Sigmoid colon (tissue), 7 donors: Measurements from ENCODE around the gene CCDC157. TPM values are rescaled to one million over a fixed set of nuclear protein-coding genes. Genes with fewer than 3 reads are reported as not detected.

Experiments used
- DNase-seq: peaks from one replicate; pipeline ENCODE4 v3.0.0-alpha.2; 2019
- H3K27ac ChIP-seq, 4 donors: fragments of 200-600 bp; sonication (generic); one replicate each; pipeline ENCODE4 v1.5.1; 2016 to 2019; ENCODE audit warnings: mild to moderate bottlenecking in 1 of 4
- H3K27me3 ChIP-seq, 3 donors: fragments of 200-600 bp; sonication (generic); one replicate each; pipeline ENCODE4 v1.5.1; 2019; ENCODE audit warnings: mild to moderate bottlenecking in 1 of 3
- H3K36me3 ChIP-seq, 4 donors: fragments of 200-600 bp; sonication (generic); one replicate each; pipeline ENCODE4 v1.5.1; 2016 to 2019
- H3K4me1 ChIP-seq, 4 donors: fragments of 200-600 bp; sonication (generic); one replicate each; pipeline ENCODE4 v1.5.1; 2017 to 2019
- H3K4me3 ChIP-seq, 4 donors: fragments of 200-600 bp; sonication (generic); one replicate each; pipeline ENCODE4 v1.5.1; 2017 to 2019; ENCODE audit warnings: mild to moderate bottlenecking in 2 of 4, moderate library complexity in 1 of 4
- H3K9me3 ChIP-seq, 4 donors: fragments of 200-600 bp in 3 of 4; sonication (generic) in 3 of 4; one replicate each; pipeline versions ENCODE4 v1.5.1 to v1.6.1; 2013 to 2019
- EP300 ChIP-seq, 4 donors: sonication (generic); formaldehyde crosslinking; IDR thresholded peaks; one replicate each; pipeline ENCODE4 v1.6.1; 2017; ENCODE audit warnings: antibody characterized with exemption in 4 of 4
- POLR2A ChIP-seq, 2 donors: fragments of 450-650 bp; IDR thresholded peaks; one replicate each; pipeline ENCODE4 v1.6.1; 2016; ENCODE audit warnings: antibody characterized with exemption in 2 of 2, mild to moderate bottlenecking in 2 of 2, moderate library complexity in 2 of 2
- POLR2AphosphoS5 ChIP-seq, 4 donors: sonication (generic); formaldehyde crosslinking; IDR thresholded peaks; one replicate each; pipeline ENCODE4 v1.6.1; 2017; ENCODE audit warnings: antibody characterized with exemption in 4 of 4
- WGBS, 2 donors: extraction: QIAGEN DNeasy Blood & Tissue Kit; methylation state at CpG; one replicate each; pipeline ENCODE4 v1.1.7; 2013; 5-methylcytosine and 5-hydroxymethylcytosine counted together
- intact Hi-C: fragments of 100-400 bp; cut with DNase I; formaldehyde crosslinking; loops from one replicate; pipeline ENCODE4 v1.15.1; 2023
- polyA plus RNA-seq, 3 donors: library from polyadenylated mRNA; stranded (reverse); fragments of 200-250 nt; gene quantifications; one replicate each; pipeline ENCODE4 v1.2.3, GENCODE V29; 2013
- total RNA-seq, 4 donors: library from RNA; depleted of rRNA; stranded (reverse); fragments of >200 nt; gene quantifications; one replicate each; pipeline ENCODE4 v1.1.0, GENCODE V29; 2016
- TF ChIP-seq, protein P1 (sequence below), 4 experiments: fragments of 450-650 bp in 3 of 4; fragments of 200-600 bp in 1 of 4; IDR thresholded peaks; one replicate each; pipeline ENCODE4 v1.5.1; 2016 to 2019; ENCODE audit warnings: antibody characterized with exemption in 4 of 4, mild to moderate bottlenecking in 3 of 4, moderate library complexity in 2 of 4
- donor health status: healthy with polysubstance abuse.
- donor health status: Bipolar disorder and iron deficiency.
- donor health status: healthy.

Gene CCDC157
- total and polyA plus RNA-seq, 7 donors, result 0.83 to 2.0 (median 1.6) TPM

DNA sequence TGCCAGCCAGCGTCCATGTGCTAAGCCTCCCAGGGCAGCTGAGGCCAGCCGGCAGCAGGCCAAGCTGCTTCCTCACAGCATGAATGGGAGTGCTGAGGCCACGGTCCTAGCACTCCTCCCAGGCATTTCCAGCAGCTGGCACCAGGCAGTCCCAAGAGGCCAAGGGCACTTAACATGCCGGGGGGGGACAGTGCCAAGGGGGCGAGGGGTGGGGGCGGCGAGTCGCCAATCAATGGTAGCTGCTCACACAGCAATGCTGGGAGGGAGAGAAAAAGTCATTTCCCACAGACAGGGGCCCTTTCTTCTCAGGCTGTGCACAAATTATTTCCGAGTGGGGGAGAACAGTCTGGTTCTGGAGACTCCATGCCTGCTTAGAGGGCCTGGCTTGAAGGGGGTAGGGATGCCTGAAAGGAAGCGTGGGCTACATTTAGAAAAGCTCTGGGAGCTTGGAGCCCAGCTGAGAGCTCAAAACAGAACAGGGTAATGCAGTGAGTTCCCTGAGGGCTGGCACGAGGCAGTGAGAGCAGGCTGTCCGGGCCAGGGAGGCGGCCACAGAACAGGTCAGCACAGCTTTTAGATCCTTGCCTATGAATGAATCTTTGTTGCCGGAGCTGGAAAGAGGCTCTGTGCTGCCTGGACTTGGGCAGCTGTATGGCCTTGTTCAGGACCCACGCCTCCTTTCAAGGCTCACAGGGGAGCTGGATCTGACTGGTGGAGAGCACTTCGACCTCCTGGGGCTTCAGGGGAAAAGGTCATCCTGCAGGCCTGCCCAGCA, 15.7 kb upstream of the CCDC157 start:
- intact Hi-C loops, result no loop called here
- TF ChIP-seq EP300 (IDR thresholded peaks at IDR 0.05), result no peak
- TF ChIP-seq, protein P1, sequence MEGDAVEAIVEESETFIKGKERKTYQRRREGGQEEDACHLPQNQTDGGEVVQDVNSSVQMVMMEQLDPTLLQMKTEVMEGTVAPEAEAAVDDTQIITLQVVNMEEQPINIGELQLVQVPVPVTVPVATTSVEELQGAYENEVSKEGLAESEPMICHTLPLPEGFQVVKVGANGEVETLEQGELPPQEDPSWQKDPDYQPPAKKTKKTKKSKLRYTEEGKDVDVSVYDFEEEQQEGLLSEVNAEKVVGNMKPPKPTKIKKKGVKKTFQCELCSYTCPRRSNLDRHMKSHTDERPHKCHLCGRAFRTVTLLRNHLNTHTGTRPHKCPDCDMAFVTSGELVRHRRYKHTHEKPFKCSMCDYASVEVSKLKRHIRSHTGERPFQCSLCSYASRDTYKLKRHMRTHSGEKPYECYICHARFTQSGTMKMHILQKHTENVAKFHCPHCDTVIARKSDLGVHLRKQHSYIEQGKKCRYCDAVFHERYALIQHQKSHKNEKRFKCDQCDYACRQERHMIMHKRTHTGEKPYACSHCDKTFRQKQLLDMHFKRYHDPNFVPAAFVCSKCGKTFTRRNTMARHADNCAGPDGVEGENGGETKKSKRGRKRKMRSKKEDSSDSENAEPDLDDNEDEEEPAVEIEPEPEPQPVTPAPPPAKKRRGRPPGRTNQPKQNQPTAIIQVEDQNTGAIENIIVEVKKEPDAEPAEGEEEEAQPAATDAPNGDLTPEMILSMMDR (IDR thresholded peaks at IDR 0.05), result no peak
- no peak for TF ChIP-seq POLR2A (IDR thresholded peaks at IDR 0.05)
- TF ChIP-seq POLR2AphosphoS5 (IDR thresholded peaks at IDR 0.05), result peak in 3 of 4 donors; percentile 19 to 43 (median 39)
- DNase-seq, result peak; percentile 77
- H3K4me3 ChIP-seq, result no peak overlapping the region
- WGBS, 2 donors, result 87 to 88% methylated on average over 16 of the region's 16 CpGs
- H3K9me3 ChIP-seq, result no peaks in the 10 kb centered on the region
- peak overlapping the region; percentile 29 to 61 (median 45) for H3K27ac ChIP-seq
- H3K36me3 ChIP-seq, result peaks cover 95 to 100% (median 100%) of the 10 kb centered on the region in 4 donors
- no peaks in the 10 kb centered on the region for H3K4me1 ChIP-seq
- no peaks in the 10 kb centered on the region for H3K27me3 ChIP-seq

DNA sequence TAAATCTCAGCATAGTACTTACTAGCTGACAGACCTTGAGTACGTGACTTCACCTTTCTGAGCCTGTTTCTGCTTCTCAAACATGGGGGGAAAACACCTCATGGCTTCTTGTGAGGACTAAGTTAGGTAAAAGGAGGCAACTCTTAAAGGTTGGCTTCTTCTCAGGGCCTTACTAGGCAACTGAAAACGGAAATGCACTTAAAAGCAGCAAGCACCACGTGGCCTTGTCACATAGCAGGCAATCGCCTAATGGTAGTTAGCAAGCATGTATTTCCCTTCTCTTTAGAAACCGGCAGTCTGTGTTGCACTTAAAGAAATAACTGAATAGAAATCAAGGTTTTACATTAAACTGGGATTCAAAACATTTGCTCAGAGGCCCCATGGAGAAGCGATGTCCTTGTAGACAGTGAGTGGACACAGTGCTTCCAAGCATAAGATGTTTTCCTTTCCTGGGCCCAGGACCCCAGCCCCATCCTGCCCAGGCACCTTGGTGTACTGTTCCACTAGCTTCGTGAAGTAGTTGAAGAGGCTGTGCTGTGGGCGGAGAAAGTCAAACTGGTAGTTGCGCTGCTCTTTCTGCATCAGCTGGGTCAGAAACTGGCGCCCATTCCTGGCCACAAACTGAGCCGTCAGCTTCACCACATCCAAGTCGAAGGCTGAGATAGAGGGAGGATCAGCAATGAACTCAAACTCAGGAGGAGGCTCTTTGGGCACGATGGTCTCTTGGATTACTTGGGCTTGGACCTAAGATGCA, 12.2 kb upstream of the CCDC157 start:
- Histone ChIP-seq H3K27ac (no peak overlapping the region), H3K4me1 (peaks cover 0 to 17% (median 8%) of the 10 kb centered on the region in 4 donors), H3K36me3 (peaks cover 70 to 100% (median 81%) of the 10 kb centered on the region in 4 donors), H3K27me3 (no peaks in the 10 kb centered on the region), H3K4me3 (no peak overlapping the region), H3K9me3 (no peaks in the 10 kb centered on the region)
- intact Hi-C loops, result no loop called here
- no peak for DNase-seq
- TF ChIP-seq POLR2AphosphoS5 (IDR thresholded peaks at IDR 0.05) (no peak), EP300 (IDR thresholded peaks at IDR 0.05) (no peak), POLR2A (IDR thresholded peaks at IDR 0.05) (no peak)
- TF ChIP-seq, protein P1 (IDR thresholded peaks at IDR 0.05), result no peak
- whole genome bisulfite sequencing, 2 donors, result 92% methylated on average over 13 of the region's 13 CpGs

DNA sequence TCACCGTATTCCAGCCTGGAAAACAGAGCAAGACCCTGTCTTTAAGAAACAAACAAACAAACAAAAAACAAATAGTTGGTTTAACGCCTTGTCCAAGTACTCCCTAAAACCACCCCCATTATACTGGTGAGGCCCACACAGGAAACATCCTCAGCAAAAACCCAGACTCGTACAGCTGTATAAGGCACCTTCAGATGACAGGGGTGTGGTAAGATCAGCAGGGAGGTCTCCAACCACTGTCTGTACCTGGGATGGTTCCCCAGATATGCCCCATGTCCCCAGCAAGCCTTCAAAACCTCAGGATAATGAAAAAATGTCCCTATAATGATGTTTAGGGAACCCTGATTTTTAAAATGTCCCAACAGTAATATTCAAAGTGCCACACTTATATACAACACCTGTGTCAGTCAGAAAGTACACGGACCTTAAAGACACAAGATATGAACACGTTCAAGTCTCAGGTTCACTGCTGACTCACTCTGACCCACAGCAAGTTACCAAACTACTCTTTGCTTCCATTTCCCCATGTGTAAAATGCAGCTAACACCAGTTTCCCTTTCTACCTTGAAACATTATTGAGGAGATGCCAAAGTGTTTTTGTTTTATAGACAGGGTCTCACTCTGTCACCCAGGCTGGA, 9.4 kb upstream of the CCDC157 start:
- no peak for DNase-seq
- peaks cover 0 to 20% (median 13%) of the 10 kb centered on the region in 4 donors for H3K4me1 ChIP-seq
- H3K4me3 ChIP-seq, result no peak overlapping the region
- TF ChIP-seq, protein P1 (IDR thresholded peaks at IDR 0.05), result no peak
- no peak for TF ChIP-seq POLR2AphosphoS5 (IDR thresholded peaks at IDR 0.05)
- TF ChIP-seq EP300 (IDR thresholded peaks at IDR 0.05), result no peak
- peaks cover 53 to 100% (median 68%) of the 10 kb centered on the region in 4 donors for H3K36me3 ChIP-seq
- no peaks in the 10 kb centered on the region for H3K9me3 ChIP-seq
- no peak overlapping the region for H3K27ac ChIP-seq
- no peaks in the 10 kb centered on the region for H3K27me3 ChIP-seq
- intact Hi-C loops, result no loop called here
- WGBS, 2 donors, result 69 to 72% methylated on average over 5 of the region's 5 CpGs

DNA sequence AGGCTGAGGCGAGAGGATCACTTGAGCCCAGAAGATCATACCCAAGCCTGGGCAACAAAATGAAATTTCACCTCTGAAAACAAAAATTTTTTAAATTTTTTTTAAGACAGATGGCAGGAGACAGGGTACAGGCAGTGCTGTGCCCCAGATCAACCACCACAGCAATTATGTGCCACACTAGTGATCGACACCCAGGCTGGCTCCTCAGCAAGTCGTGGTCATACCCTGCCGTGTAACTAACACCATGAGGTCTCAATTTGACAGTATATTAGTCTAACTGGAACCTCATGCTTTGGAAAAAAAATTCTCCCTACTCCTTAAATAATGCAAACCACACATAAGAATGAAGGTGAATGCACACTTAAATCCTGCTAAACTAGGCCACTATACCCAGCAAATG, 8.4 kb upstream of the CCDC157 start:
- TF ChIP-seq, protein P1 (IDR thresholded peaks at IDR 0.05), result no peak
- no peak for TF ChIP-seq EP300 (IDR thresholded peaks at IDR 0.05)
- no peak for TF ChIP-seq POLR2A (IDR thresholded peaks at IDR 0.05)
- TF ChIP-seq POLR2AphosphoS5 (IDR thresholded peaks at IDR 0.05), result no peak
- intact Hi-C loops, result no loop called here
- H3K4me1 ChIP-seq, result peaks cover 0 to 26% (median 13%) of the 10 kb centered on the region in 4 donors
- no peak overlapping the region for H3K4me3 ChIP-seq
- DNase-seq, result no peak
- WGBS, 2 donors, result 80 to 91% methylated on average over 4 of the region's 4 CpGs
- no peaks in the 10 kb centered on the region for H3K27me3 ChIP-seq
- no peaks in the 10 kb centered on the region for H3K9me3 ChIP-seq
- H3K36me3 ChIP-seq, result peaks cover 49 to 98% (median 62%) of the 10 kb centered on the region in 4 donors
- peak overlapping the region in 1 of 4 donors; percentile 11 for H3K27ac ChIP-seq
